ENCODE results near the gene ZNF76.

Gene ZNF76

GRCh38 chr6:35310265-35310831, 50.8 kb downstream of the ZNF76 start:
- CTCF ChIA-PET = interaction anchor here (0.6 to 2.4 kb wide), 7 partner anchors 9 to 138 kb away, joined by 3 to 14 read pairs (median 5); partner anchors contain the start of gene DEF6
- no peak for DNase-seq (ENCODE audit: low read depth, low spot score)
- no peak overlapping the region for H3K4me3 ChIP-seq (ENCODE audit: low read depth, low read length)
- TF ChIP-seq CTCF (IDR thresholded peaks at IDR 0.05; ENCODE audit: insufficient read depth, low read length, missing control alignments) = no peak
- POLR2A ChIA-PET = no interaction called here

GRCh38 chr6:35311390-35312075, 52.0 kb downstream of the ZNF76 start:
- ChIA-PET POLR2A (no interaction called here), CTCF (interaction anchor here (1.0 to 2.2 kb wide), 3 partner anchors 15 to 137 kb away, joined by 4 to 7 read pairs (median 5); no protein-coding TSS in a partner anchor)
- no peak for DNase-seq (ENCODE audit: low read depth, low spot score)
- H3K4me3 ChIP-seq (ENCODE audit: low read depth, low read length) = no peak overlapping the region
- no peak for TF ChIP-seq CTCF (IDR thresholded peaks at IDR 0.05; ENCODE audit: insufficient read depth, low read length, missing control alignments)

GRCh38 chr6:35312076-35312800, 52.7 kb downstream of the ZNF76 start:
- CTCF ChIA-PET = interaction anchor here (1.0 to 2.2 kb wide), 2 partner anchors 14 to 137 kb away, joined by 4 to 7 read pairs; no protein-coding TSS in a partner anchor
- no peak overlapping the region for H3K4me3 ChIP-seq (ENCODE audit: low read depth, low read length)
- POLR2A ChIA-PET = no interaction called here

GRCh38 chr6:35312807-35313206, 53.3 kb downstream of the ZNF76 start:
- no peak for DNase-seq (ENCODE audit: low read depth, low spot score)
- ChIA-PET CTCF (interaction anchor here (1.0 to 1.7 kb wide), 2 partner anchors 13 to 29 kb away, joined by 4 to 6 read pairs; no protein-coding TSS in a partner anchor), POLR2A (no interaction called here)
- H3K4me3 ChIP-seq (ENCODE audit: low read depth, low read length) = no peak overlapping the region
- TF ChIP-seq CTCF (IDR thresholded peaks at IDR 0.05; ENCODE audit: insufficient read depth, low read length, missing control alignments) = no peak

More at GRCh38 chr6:35312076-35312800, 52.7 kb downstream of the ZNF76 start:
- no peak for DNase-seq (ENCODE audit: low read depth, low spot score)
- TF ChIP-seq CTCF (IDR thresholded peaks at IDR 0.05; ENCODE audit: insufficient read depth, low read length, missing control alignments) = no peak

- ChIA-PET CTCF (interaction anchor here (0.8 to 6.9 kb wide), 10 partner anchors 8 to 150 kb away, joined by 3 to 51 read pairs (median 5); partner anchors contain the start of genes DEF6, PPARD and RPL10A), POLR2A (interaction anchor here (0.9 to 1.0 kb wide), 2 partner anchors 24 to 150 kb away, joined by 4 read pairs; partner anchors contain the start of genes PPARD and RPL10A)
- DNase-seq (ENCODE audit: low read depth, low spot score) = no peak
- TF ChIP-seq CTCF (IDR thresholded peaks at IDR 0.05; ENCODE audit: insufficient read depth, low read length, missing control alignments) = no peak
- peak overlapping the region; percentile 63 for H3K4me3 ChIP-seq (ENCODE audit: low read depth, low read length)
Observed at GRCh38 chr6:35317483-35318195, 58.1 kb downstream of the ZNF76 start.
